Stimulated activated CD4-positive, alpha-beta T cell treated with anti-CD3 and anti-CD28 coated beads, Interleukin-4, amount 100 ng/mL, for 48 hours (primary cell): ENCODE results near the gene SNCAIP.
"Not testable (repeated sequence)": the region's sequence is repeated elsewhere in the genome, so short reads cannot be mapped to it uniquely, and the experiment has no call there.

Experiments used
- DNase-seq, 2 donors: peaks; one replicate each; pipeline ENCODE4 v3.0.0-alpha.2; 2020; ENCODE audit warnings: low read depth in 2 of 2

SNCAIP gene

GRCh38 chr5:122314036-122314435 is 2.0 kb downstream of the SNCAIP start:
- no peak for DNase-seq

- no peak for DNase-seq
These were observed 3.5 kb downstream of the SNCAIP start for GRCh38 chr5:122315521-122315920.

GRCh38 chr5:122316656-122317055 is 4.6 kb downstream of the SNCAIP start:
- no peak for DNase-seq

GRCh38 chr5:122319897-122320296 is 7.9 kb downstream of the SNCAIP start:
- DNase-seq, result no peak

GRCh38 chr5:122321921-122322320 is 9.9 kb downstream of the SNCAIP start:
- DNase-seq, result no peak

- no peak for DNase-seq
These were observed 10.9 kb downstream of the SNCAIP start for GRCh38 chr5:122322801-122323548.

GRCh38 chr5:122323738-122324137 is 11.7 kb downstream of the SNCAIP start:
- DNase-seq, result no peak

GRCh38 chr5:122327110-122327509 is 15.1 kb downstream of the SNCAIP start:
- DNase-seq, result no peak

- DNase-seq, result no peak
These were observed 18.8 kb downstream of the SNCAIP start for GRCh38 chr5:122330881-122331280.

GRCh38 chr5:122332599-122333555 is 20.8 kb downstream of the SNCAIP start:
- no peak for DNase-seq

GRCh38 chr5:122333564-122333963 is 21.5 kb downstream of the SNCAIP start:
- no peak for DNase-seq

- no peak for DNase-seq
These were observed 27.6 kb downstream of the SNCAIP start for GRCh38 chr5:122339591-122339990.

GRCh38 chr5:122341087-122341486 is 29.1 kb downstream of the SNCAIP start:
- DNase-seq, result no peak

- no peak for DNase-seq
These were observed 30.2 kb downstream of the SNCAIP start for GRCh38 chr5:122342256-122342655.

- DNase-seq, result no peak
These were observed 35.0 kb downstream of the SNCAIP start for GRCh38 chr5:122346897-122347581.

GRCh38 chr5:122350496-122350895 is 38.5 kb downstream of the SNCAIP start:
- DNase-seq, result no peak

- DNase-seq, result no peak
These were observed 39.5 kb downstream of the SNCAIP start for GRCh38 chr5:122351416-122352157.

- DNase-seq, result no peak
These were observed 40.3 kb downstream of the SNCAIP start for GRCh38 chr5:122352331-122352730.

- not testable (repeated sequence) for DNase-seq
These were observed 41.3 kb downstream of the SNCAIP start for GRCh38 chr5:122353361-122353760.

GRCh38 chr5:122354293-122354692 is 42.3 kb downstream of the SNCAIP start:
- no peak for DNase-seq

GRCh38 chr5:122355324-122355723 is 43.3 kb downstream of the SNCAIP start:
- no peak for DNase-seq
